ENCODE data around the gene LAMP1.
"Not testable (repeated sequence)": the region's sequence is repeated elsewhere in the genome, so short reads cannot be mapped to it uniquely, and the experiment has no call there.

The LAMP1 gene

GRCh38 chr13:113327766-113328471, 30.9 kb downstream of the LAMP1 start:
- DNase-seq, result no peak

- DNase-seq, result no peak
These were observed 31.8 kb downstream of the LAMP1 start for GRCh38 chr13:113328851-113329250.

GRCh38 chr13:113329656-113330312, 32.7 kb downstream of the LAMP1 start:
- no peak for DNase-seq

- no peak for DNase-seq
These were observed 35.6 kb downstream of the LAMP1 start for GRCh38 chr13:113332615-113333014.

GRCh38 chr13:113333076-113333475, 36.0 kb downstream of the LAMP1 start:
- DNase-seq, result no peak

GRCh38 chr13:113337556-113337955, 40.5 kb downstream of the LAMP1 start:
- no peak for DNase-seq

GRCh38 chr13:113337976-113338375, 40.9 kb downstream of the LAMP1 start:
- DNase-seq, result no peak

- DNase-seq, result no peak
These were observed 41.4 kb downstream of the LAMP1 start for GRCh38 chr13:113338451-113338850.

- DNase-seq, result no peak
These were observed 46.0 kb downstream of the LAMP1 start for GRCh38 chr13:113342820-113343691.

GRCh38 chr13:113343692-113343968, 46.6 kb downstream of the LAMP1 start:
- no peak for DNase-seq

- no peak for DNase-seq
These were observed 48.4 kb downstream of the LAMP1 start for GRCh38 chr13:113345486-113345885.

GRCh38 chr13:113347736-113348225, 50.7 kb downstream of the LAMP1 start:
- DNase-seq, result not testable (repeated sequence)

- no peak for DNase-seq
These were observed 51.6 kb downstream of the LAMP1 start for GRCh38 chr13:113348591-113348990.

GRCh38 chr13:113349050-113349449, 52.0 kb downstream of the LAMP1 start:
- DNase-seq, result no peak

- DNase-seq, result no peak
These were observed 52.5 kb downstream of the LAMP1 start for GRCh38 chr13:113349491-113349890.

- no peak for DNase-seq
These were observed 53.3 kb downstream of the LAMP1 start for GRCh38 chr13:113350065-113350937.

- no peak for DNase-seq
These were observed 53.9 kb downstream of the LAMP1 start for GRCh38 chr13:113350938-113351335.

- no peak for DNase-seq
These were observed 54.5 kb downstream of the LAMP1 start for GRCh38 chr13:113351514-113352026.

GRCh38 chr13:113353254-113353653, 56.2 kb downstream of the LAMP1 start:
- no peak for DNase-seq

- no peak for DNase-seq
These were observed 58.0 kb downstream of the LAMP1 start for GRCh38 chr13:113354831-113355610.

GRCh38 chr13:113355621-113356020, 58.6 kb downstream of the LAMP1 start:
- DNase-seq, result no peak

GRCh38 chr13:113356596-113356995, 59.6 kb downstream of the LAMP1 start:
- DNase-seq, result no peak
